DMS114 treated with DMSO at 0.1 percent for 48 hours (cell line): ENCODE results near the gene RERE.
A peak's percentile ranks its signal among the peaks of the same experiment; 100 is the strongest.

ENCODE experiments used
- DNase-seq: peaks from one replicate; lab custom pipeline; 2025; ENCODE audit not compliant: unreplicated experiment; lab: John Stamatoyannopoulos, UW

The RERE gene

GRCh38 chr1:8587784-8588183, 229.7 kb downstream of the RERE start:
- no peak for DNase-seq

DNA sequence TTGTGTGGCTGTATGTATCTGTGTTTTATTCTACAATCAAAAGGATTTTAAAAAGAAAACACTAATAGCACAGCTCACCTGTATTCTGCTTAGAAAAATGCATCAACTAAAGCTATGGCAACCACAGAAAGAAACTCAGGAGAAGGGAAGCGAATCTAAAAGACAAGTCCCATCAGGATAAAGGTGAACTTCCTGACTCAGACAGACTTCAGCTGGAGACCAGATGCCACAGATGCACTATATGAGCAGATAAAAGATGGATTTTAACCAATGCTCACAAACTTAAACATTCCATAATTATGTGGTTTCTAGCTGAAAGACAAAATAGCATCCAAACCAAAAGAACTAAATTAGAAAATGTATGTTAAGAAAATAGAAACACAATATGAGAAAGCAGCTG, 231.0 kb downstream of the RERE start:
- no peak for DNase-seq

DNA sequence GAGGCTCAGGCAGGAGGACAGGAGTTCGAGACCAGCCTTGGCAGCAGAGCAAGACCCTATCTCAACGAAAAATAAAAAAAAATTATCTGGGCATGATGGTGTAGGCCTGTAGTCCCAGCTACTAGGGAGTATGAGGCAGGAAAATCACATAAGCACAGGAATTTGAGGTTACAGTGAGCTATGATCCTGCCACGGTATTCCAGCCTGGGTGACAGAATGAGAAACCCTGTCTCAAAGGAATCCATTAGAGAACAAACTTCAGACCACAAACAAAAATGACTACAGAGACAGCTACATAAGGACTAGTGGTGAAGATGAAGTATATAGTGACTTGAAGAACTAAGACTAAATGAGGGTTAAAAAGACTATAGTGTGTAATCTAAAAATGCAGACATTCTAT, 233.1 kb downstream of the RERE start:
- no peak for DNase-seq

GRCh38 chr1:8583031-8583430, 234.4 kb downstream of the RERE start:
- DNase-seq = no peak

GRCh38 chr1:8580566-8580965, 236.9 kb downstream of the RERE start:
- DNase-seq = no peak

- DNase-seq = no peak
Measured at GRCh38 chr1:8578936-8579335, 238.5 kb downstream of the RERE start.

DNA sequence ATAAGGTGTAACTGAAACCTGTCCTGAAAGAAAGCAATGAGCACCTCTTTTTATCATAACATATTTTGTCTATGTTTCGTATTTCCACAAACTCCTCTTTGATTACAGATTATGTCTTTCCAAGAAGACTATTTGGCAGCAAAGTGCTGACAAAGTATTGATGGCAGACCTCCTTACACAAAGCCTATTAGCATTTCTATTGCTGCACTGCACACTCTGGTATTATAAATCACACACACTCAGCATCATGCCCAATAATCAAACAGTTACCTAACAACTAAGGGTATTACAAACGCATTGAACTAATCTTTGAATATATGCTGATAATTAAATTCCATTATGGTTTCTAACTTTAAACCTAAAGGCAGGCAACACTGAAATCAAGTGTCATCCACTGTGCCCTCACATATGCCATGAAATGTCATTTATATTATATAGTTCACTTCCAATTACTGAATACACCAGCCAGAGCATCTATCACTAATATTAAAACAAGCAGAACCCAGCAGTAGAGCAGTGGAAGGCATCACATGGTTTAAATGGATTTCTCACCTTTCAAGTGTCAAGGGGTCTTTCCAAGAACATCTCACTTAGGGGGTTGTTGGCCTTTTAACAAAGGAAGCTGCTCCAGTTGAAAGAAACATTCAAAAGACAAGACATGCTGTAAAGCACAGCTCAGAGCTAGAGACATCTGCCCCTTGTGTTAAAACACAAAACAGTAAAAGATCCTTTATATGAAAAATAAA, 239.1 kb downstream of the RERE start:
- DNase-seq = no peak

- no peak for DNase-seq
Measured at GRCh38 chr1:8574985-8575384, 242.5 kb downstream of the RERE start.

DNA sequence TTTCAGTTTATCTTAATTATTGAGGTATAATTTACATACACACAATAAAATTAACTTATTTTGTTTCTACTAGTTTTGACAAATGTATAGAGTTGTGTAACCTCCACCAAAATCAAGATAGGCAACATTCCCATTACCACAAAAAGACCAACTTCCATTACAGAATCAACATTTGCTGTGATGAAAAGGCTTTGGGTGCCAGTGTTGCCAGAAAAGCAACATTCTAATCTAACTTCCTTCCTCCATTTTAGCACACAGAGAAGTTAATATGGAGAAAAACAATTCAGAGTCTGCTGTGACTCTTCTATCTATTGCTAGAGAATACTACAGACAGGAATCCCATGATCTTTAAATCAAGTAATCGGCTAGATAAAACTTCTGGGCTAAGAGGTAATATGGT, 245.3 kb downstream of the RERE start:
- no peak for DNase-seq

DNA sequence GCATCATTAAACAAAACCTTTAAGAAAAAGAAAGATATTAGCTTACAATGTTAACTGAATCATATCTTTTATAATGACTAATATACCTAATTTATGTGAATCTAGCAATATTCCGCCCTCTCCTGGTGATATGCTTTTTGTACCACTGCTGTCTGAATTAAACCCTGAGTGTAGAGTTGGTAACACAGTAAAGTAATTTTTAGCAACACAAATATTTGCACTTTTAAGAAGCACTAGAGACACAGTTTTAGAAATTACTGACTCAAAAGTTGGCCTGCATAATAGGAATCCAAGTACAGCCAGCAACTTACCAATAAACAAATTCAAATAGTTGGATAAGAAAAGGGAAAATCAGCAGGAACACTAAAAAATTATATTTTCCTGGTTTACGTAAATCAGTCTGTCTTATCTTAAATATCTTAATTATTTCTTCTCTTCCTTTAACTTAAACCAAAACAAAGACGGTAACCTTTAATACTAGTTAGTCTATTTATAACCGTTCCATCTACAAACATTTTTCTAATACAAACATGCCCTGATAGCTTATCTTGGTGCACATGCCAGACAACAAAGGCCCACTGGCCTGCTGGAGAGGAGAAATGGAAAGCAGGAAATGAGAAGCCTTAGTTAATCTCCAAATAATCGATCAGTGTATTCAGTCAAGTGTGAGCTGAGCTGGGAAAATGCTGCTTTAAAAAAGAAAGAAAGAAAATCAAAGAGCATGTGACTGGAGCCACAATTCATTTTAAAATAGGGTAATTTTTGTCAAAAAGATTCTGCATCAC, 246.0 kb downstream of the RERE start:
- DNase-seq = no peak

- DNase-seq = no peak
Measured at GRCh38 chr1:8570465-8570864, 247.0 kb downstream of the RERE start.

- no peak for DNase-seq
Measured at GRCh38 chr1:8569242-8569641, 248.2 kb downstream of the RERE start.

DNA sequence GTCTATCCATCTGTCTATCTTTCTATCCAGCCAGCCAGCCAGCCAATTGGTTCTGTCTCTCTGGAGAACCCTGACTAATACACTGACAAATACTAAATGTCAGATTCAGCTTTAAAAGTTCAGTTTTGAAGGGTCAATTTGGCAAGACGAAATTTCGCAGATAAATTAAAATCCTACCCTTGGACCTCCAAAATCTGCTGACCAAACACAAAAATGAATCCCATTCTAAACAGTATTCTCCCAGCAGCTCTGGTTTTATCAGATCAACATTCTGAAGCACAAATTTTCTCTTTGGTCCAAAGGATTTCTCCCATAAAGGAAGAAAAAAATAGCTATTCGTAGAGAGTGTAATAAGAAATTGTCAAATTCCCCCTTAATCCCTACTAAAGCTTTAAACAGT, 248.6 kb downstream of the RERE start:
- DNase-seq = no peak

DNA sequence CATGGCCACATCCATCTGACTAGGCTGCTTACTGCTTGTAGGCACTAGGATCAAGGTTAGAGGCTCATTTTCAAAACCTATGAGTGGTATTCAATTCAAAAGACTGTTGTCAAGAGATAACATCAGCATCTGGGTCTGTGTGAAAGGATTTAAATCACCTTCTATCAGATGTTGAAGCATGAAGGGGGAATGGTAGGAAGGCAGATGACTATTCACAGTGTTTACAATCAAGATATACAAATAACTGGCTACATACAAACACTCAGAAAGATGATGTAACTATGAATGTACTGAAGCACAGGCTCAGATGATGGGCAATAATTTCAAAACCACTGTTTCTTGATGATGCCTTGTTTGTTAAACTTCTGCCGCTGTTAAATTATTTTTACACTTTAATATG, 250.3 kb downstream of the RERE start:
- DNase-seq = no peak

- DNase-seq = no peak
Measured at GRCh38 chr1:8565802-8566201, 251.6 kb downstream of the RERE start.

DNA sequence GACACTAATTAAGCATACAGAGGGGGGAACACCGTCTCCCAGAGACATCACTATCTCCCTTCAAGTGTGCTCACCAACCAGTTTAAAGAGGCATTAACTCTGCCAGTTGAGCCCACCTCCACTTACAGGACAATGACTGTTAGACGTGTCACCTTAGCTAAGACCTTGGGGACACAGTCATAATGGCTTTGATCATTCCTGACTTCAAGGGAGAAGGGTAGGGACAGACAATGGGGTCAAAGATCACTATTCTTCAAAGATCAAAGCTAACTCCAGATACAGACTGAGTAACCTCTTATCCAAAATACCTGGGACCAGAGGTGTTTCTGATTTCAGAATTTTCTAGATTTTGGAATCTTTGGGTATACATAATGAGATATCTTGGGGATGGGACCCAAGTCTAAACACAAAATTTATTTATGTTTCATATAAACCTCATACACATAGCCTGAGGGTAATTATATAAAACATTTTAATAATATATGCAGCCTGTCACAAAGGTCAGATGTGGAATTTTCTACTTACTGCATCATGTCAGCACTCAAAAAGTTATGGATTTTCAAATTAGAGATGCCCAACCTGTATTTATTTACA, 253.4 kb downstream of the RERE start:
- no peak for DNase-seq

- no peak for DNase-seq
Measured at GRCh38 chr1:8562881-8563865, 254.3 kb downstream of the RERE start.

DNA sequence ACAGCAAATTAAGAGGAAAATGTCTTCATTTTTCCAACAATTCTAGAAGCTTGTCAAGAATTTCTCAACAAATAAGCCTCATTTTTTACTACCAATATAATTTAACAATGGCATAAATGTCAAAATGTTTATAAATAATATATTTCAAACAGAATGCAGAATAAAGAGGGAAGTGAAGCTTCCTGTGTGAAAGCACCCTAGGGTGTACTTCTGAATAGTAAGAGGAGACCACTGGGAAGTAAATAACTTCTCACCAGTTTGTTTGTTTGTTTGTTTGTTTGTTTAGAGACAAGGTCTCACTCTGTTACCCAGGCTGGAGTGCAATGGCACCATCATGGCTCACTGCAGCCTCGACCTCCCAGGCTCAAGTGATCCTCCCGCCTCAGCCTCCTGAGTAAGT, 255.2 kb downstream of the RERE start:
- no peak for DNase-seq

- DNase-seq = peak; percentile 41
Measured at GRCh38 chr1:8560611-8561544, 256.6 kb downstream of the RERE start.

DNA sequence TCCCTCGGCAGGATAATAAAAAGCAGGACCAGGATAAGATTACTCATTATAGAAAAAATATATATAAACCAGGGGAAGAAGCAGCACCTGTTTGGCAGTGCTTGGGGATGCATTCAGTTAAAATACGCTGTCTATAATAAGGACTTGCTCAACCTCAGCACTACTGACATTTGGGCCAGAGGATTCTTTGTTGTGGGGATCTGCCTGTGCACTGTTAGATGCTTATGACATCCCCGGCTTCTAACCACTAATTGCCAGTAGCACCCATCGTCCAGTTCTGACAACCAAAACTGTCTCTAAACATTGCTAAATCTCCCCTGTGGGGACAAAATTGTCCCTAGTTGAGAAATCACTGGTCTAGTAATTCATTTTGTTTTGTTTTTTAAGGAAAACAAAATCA, 257.4 kb downstream of the RERE start:
- no peak for DNase-seq
